Measurements from ENCODE around the gene UBE2U. TPM values are rescaled to one million over a fixed set of nuclear protein-coding genes. Genes with fewer than 3 reads are reported as not detected.

UBE2U gene
- not detected for total RNA-seq

- Histone ChIP-seq H3K27ac (no peak within 1 kb of the TSS), H3K9me3 (no peaks in the 10 kb centered on the region), H3K36me3 (no peaks in the 10 kb centered on the region), H3K27me3 (no peaks in the 10 kb centered on the region), H3K4me1 (no peaks in the 10 kb centered on the region), H3K4me3 (no peak within 1 kb of the TSS)
- TF ChIP-seq CTCF (IDR thresholded peaks at IDR 0.05) (no peak), POLR2A (IDR thresholded peaks at IDR 0.05) (no peak)
- no peak for DNase-seq
Observed at GRCh38 chr1:64203420-64203819, at the start of gene UBE2U. Gene UBE2U (plus strand): TSS chr1:64203623. CDS start chr1:64204051, 428 bp downstream.

- H3K27ac ChIP-seq = no peak overlapping the region
- DNase-seq = no peak
- no peak overlapping the region for H3K4me3 ChIP-seq
- H3K9me3 ChIP-seq = no peaks in the 10 kb centered on the region
- no peak for TF ChIP-seq CTCF (IDR thresholded peaks at IDR 0.05)
- no peak for TF ChIP-seq POLR2A (IDR thresholded peaks at IDR 0.05)
- H3K4me1 ChIP-seq = no peaks in the 10 kb centered on the region
- no peaks in the 10 kb centered on the region for H3K36me3 ChIP-seq
- no peaks in the 10 kb centered on the region for H3K27me3 ChIP-seq
Observed at GRCh38 chr1:64155278-64155677, 48.1 kb upstream of the UBE2U start.

GRCh38 chr1:64161357-64161941, 42.0 kb upstream of the UBE2U start:
- TF ChIP-seq POLR2A (IDR thresholded peaks at IDR 0.05) = no peak
- no peak for TF ChIP-seq CTCF (IDR thresholded peaks at IDR 0.05)
- no peak for DNase-seq
- Histone ChIP-seq H3K4me1 (no peaks in the 10 kb centered on the region), H3K4me3 (no peak overlapping the region), H3K27ac (no peak overlapping the region), H3K36me3 (no peaks in the 10 kb centered on the region), H3K27me3 (no peaks in the 10 kb centered on the region), H3K9me3 (no peaks in the 10 kb centered on the region)

GRCh38 chr1:64162151-64162550, 41.3 kb upstream of the UBE2U start:
- H3K36me3 ChIP-seq = no peaks in the 10 kb centered on the region
- H3K4me3 ChIP-seq = no peak overlapping the region
- no peak overlapping the region for H3K27ac ChIP-seq
- no peak for DNase-seq
- TF ChIP-seq CTCF (IDR thresholded peaks at IDR 0.05) (no peak), POLR2A (IDR thresholded peaks at IDR 0.05) (no peak)
- H3K4me1 ChIP-seq = no peaks in the 10 kb centered on the region
- no peaks in the 10 kb centered on the region for H3K9me3 ChIP-seq
- H3K27me3 ChIP-seq = no peaks in the 10 kb centered on the region

GRCh38 chr1:64162804-64163203, 40.6 kb upstream of the UBE2U start:
- TF ChIP-seq POLR2A (IDR thresholded peaks at IDR 0.05) = no peak
- TF ChIP-seq CTCF (IDR thresholded peaks at IDR 0.05) = no peak
- H3K4me3 ChIP-seq = no peak overlapping the region
- no peaks in the 10 kb centered on the region for H3K4me1 ChIP-seq
- H3K27me3 ChIP-seq = no peaks in the 10 kb centered on the region
- no peaks in the 10 kb centered on the region for H3K9me3 ChIP-seq
- H3K27ac ChIP-seq = no peak overlapping the region
- no peaks in the 10 kb centered on the region for H3K36me3 ChIP-seq
- DNase-seq = no peak

GRCh38 chr1:64163431-64163830, 40.0 kb upstream of the UBE2U start:
- no peak for TF ChIP-seq CTCF (IDR thresholded peaks at IDR 0.05)
- TF ChIP-seq POLR2A (IDR thresholded peaks at IDR 0.05) = no peak
- H3K4me3 ChIP-seq = no peak overlapping the region

More at GRCh38 chr1:64163431-64163830, 40.0 kb upstream of the UBE2U start:
- no peaks in the 10 kb centered on the region for H3K36me3 ChIP-seq
- H3K27me3 ChIP-seq = no peaks in the 10 kb centered on the region
- H3K4me1 ChIP-seq = no peaks in the 10 kb centered on the region
- no peak overlapping the region for H3K27ac ChIP-seq
- no peak for DNase-seq
- no peaks in the 10 kb centered on the region for H3K9me3 ChIP-seq

Data from Peyer's patch (tissue), 4 donors.